C4-2B (cell line): Measurements from ENCODE around the gene TBK1.

Experiments
- H3K27ac ChIP-seq: fragments of 450-650 bp; 2 replicates; pipeline ENCODE4 v1.5.1; 2017
- ZFX ChIP-seq: fragments of 450-650 bp; IDR thresholded peaks from 2 replicates; pipeline ENCODE4 v1.6.1; 2017
- TF ChIP-seq, protein P1 (sequence below): fragments of 450-650 bp; conservative IDR thresholded peaks from 2 replicates; pipeline ENCODE4 v1.5.1; 2017; ENCODE audit warnings: mild to moderate bottlenecking

Gene TBK1

DNA sequence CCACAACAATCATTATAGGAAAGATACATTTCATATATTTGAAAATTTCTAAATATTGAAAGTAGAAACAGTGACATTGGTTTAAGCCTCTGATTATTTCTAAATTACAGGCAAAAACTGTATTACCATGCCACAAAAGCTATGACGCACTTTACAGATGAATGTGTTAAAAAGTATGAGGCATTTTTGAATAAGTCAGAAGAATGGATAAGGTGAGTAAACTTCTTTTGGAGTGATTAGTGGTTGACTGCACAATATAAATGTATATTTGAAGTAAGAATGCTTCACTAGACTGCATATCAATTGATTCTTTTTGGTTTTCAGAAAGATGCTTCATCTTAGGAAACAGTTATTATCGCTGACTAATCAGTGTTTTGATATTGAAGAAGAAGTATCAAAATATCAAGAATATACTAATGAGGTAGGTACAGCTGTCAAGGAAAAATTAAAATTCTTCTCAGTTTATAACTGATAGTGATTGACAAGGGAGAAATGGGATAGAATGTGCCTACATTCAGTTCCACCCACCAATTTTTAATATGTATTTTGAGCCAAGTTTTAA lies 45.0 kb downstream of the TBK1 start:
- TF ChIP-seq, protein P1, sequence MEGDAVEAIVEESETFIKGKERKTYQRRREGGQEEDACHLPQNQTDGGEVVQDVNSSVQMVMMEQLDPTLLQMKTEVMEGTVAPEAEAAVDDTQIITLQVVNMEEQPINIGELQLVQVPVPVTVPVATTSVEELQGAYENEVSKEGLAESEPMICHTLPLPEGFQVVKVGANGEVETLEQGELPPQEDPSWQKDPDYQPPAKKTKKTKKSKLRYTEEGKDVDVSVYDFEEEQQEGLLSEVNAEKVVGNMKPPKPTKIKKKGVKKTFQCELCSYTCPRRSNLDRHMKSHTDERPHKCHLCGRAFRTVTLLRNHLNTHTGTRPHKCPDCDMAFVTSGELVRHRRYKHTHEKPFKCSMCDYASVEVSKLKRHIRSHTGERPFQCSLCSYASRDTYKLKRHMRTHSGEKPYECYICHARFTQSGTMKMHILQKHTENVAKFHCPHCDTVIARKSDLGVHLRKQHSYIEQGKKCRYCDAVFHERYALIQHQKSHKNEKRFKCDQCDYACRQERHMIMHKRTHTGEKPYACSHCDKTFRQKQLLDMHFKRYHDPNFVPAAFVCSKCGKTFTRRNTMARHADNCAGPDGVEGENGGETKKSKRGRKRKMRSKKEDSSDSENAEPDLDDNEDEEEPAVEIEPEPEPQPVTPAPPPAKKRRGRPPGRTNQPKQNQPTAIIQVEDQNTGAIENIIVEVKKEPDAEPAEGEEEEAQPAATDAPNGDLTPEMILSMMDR = no peak
- TF ChIP-seq ZFX = no peak
- H3K27ac ChIP-seq = no peak overlapping the region

DNA sequence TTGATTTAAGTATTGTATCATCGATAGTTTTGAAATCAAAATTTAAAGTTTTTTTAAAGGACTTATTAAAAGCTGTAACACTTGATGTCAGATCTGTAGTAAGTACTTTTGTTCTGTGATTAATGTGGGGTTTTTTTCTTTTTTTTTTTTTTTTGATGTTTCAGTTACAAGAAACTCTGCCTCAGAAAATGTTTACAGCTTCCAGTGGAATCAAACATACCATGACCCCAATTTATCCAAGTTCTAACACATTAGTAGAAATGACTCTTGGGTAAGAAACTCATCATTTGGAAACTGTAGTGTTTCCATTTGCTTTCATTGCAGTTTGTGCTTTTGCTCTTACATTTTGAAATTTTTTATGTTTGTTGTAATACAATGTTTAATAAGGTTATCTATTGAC lies 45.6 kb downstream of the TBK1 start:
- TF ChIP-seq, protein P1 = no peak
- no peak for TF ChIP-seq ZFX
- no peak overlapping the region for H3K27ac ChIP-seq

DNA sequence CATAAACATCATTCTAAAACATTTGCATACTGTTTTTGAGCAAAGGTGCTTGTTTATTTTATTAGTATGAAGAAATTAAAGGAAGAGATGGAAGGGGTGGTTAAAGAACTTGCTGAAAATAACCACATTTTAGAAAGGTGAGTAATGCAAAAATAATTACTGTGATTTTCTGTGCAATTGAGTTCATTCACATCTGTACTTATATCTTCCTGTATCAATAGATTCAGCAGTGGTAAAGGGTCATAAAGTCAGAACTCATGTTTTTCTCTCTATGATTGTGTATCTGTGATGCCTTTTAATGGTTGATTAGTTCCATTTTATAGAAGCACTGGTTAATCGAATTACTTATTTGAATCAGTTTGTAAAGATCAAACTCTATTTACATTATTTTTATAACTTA lies 46.0 kb downstream of the TBK1 start:
- TF ChIP-seq ZFX = no peak
- TF ChIP-seq, protein P1 = no peak
- H3K27ac ChIP-seq = no peak overlapping the region

DNA sequence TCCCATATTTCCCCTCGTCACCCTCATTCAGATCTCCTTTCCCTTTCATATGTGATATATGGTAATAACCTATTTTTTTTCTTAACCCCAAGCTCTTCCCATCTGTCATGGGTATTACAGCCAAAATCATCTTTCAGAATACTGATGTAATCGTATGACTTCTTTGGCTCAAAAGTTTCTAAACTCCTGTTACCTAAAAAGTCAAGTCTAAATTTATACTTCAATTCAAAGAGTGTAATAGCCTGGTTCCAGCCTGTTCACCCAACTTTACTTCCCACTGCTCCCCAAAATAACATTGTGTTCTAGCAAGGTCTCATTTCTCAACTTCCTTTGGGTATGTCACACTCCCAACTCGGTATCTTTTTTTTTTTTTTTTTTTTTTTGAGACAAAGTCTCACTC lies 48.5 kb downstream of the TBK1 start:
- no peak overlapping the region for H3K27ac ChIP-seq
- TF ChIP-seq, protein P1 = no peak
- TF ChIP-seq ZFX = no peak

DNA sequence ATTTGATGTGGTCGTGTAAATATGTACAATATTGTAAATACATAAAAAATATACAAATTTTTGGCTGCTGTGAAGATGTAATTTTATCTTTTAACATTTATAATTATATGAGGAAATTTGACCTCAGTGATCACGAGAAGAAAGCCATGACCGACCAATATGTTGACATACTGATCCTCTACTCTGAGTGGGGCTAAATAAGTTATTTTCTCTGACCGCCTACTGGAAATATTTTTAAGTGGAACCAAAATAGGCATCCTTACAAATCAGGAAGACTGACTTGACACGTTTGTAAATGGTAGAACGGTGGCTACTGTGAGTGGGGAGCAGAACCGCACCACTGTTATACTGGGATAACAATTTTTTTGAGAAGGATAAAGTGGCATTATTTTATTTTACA lies 49.6 kb downstream of the TBK1 start:
- TF ChIP-seq, protein P1 = no peak
- no peak for TF ChIP-seq ZFX
- no peak overlapping the region for H3K27ac ChIP-seq

DNA sequence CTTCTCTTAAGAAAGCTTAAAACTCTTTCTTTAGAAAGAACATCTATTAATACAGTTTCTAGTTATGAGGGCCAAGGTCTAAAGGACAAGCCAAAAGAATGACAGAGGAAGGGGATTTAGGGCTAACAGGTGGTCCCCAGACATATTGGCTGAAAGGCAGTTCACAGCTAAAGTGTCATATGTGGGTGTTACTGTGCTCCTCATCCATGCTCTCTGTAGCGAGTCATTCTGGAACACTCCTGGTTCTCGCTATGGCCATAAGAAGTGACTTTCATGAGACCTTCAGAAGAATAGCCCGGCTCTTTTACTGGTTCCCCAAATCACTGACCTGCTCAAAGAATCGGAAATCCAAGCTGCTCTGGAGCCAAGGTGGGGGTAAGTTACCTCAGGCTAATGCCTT lies 55.0 kb downstream of the TBK1 start:
- no peak overlapping the region for H3K27ac ChIP-seq
- no peak for TF ChIP-seq ZFX
- TF ChIP-seq, protein P1 = no peak

DNA sequence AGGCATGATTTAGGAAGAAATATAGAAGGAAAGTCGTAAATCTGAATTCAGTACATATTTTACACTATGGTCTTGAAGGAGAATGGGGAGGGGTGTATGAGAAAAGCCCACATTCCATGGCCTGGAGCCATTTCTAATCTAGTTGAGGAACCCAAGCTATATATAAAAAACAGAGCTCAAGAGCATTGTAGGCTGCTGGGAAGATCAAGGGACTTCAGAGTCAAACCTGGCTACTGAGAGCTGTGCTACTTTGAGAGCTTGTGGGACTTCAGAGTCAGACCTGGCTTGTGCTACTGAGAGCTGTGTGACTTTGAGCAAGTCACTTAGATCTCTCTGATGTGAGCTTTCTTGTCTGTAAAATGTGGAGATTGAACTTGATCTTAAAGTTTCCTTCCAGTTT lies 58.7 kb downstream of the TBK1 start:
- TF ChIP-seq, protein P1 = no peak
- no peak for TF ChIP-seq ZFX
- H3K27ac ChIP-seq = no peak overlapping the region
